ENCODE data around the gene SRMS.
"Not testable (repeated sequence)": the region's sequence is repeated elsewhere in the genome, so short reads cannot be mapped to it uniquely, and the experiment has no call there.

Gene SRMS

DNA sequence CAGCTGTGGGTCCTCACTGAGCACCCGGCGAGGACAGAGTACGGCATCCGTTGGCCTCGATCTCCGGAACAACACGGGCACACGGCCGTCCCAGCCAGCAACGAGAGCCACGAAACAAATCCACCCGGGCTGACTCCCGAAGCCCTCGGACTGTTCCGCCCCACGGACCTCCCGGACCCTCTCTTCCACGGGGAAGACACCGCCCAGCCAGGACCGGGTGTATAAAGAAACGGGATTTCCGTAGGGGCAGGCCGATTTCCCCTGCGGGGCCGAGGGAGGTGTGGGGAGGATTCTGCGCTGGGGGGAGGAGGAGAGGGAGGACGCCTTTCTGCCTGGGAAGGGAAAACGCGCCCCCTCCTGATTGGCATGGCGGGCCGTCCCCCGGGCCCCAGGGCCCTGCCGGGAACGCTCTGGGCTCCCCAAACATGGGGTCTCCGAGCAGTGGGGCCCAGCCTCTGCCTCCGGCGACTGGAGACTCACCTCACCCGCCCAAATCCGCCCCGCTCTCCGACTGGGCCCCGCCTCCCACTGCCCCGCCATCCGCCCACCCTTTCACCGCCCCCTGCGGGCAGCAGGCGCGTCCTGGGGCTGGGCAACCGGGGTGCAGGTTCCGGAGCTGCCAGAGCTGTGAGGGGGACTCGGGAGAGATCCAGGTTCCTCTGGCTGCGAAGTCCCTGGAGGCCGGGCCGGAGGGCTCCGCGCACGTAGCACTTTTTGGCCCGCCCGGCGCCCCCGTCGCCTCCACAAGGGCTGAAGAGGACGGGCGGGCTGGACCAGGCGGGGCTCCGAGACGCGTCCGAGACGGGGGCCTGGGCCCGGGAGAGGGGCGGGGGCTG, 27.7 kb downstream of the SRMS start:
- DNase-seq = no peak

DNA sequence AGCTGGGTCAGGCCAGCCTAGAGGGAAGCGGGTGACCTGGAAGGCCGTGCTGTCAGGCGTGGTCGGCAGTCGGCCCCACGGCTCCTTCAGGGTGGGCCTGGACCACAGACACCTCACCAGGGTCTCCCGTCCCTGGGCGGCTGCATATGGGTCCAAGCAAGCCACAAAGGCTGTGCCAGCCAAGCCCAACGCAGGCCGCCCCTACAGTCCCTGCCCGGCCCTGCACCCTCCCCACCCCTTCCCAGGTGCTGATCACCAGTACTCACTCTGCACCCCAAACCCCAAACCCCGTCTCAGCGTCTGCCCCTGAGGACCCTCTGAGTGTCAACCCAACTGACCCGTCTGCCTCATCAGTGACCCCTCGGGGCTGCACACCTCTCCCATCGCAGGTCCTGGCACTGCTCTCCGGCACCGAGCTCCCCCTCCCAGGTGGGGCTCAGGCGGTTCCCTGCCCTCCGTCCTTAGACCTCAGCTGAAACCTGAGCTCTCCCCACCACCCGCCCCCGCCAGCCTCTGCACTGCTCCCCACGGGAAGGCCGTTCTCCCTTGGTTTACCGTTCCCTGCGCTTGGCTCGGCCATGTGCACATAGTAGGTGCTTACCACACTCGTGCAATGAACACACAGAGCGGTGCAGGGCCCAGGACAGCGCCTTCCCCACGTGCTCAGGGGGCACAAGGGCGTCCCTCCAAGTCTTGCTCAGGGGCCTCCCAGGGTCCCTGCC, 28.4 kb downstream of the SRMS start:
- no peak for DNase-seq

DNA sequence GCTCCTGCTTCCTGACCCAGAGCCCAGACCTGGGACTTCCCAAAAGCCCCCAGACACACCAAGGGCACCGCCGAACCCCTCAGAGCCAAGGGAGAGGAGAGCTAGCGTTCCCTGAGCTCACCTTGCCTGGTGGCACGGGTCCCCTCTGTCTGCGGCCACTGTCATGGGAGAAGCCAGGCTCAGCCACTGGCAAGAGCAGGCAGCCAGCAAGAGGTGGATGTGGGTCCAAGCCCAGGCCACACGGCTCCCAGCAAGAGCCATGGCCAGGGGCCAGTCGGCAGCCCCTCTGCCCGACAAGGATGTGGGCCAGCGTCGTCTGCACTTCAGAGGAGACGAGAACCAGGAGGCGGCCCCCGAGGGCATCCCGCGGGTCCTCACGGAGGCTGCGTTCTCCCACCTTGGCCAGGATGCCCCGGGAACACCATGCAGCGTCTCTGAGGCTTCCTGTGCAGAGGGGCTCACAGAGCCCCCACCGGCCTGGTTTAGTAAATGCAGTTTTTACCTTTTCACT, 29.1 kb downstream of the SRMS start:
- no peak for DNase-seq

DNA sequence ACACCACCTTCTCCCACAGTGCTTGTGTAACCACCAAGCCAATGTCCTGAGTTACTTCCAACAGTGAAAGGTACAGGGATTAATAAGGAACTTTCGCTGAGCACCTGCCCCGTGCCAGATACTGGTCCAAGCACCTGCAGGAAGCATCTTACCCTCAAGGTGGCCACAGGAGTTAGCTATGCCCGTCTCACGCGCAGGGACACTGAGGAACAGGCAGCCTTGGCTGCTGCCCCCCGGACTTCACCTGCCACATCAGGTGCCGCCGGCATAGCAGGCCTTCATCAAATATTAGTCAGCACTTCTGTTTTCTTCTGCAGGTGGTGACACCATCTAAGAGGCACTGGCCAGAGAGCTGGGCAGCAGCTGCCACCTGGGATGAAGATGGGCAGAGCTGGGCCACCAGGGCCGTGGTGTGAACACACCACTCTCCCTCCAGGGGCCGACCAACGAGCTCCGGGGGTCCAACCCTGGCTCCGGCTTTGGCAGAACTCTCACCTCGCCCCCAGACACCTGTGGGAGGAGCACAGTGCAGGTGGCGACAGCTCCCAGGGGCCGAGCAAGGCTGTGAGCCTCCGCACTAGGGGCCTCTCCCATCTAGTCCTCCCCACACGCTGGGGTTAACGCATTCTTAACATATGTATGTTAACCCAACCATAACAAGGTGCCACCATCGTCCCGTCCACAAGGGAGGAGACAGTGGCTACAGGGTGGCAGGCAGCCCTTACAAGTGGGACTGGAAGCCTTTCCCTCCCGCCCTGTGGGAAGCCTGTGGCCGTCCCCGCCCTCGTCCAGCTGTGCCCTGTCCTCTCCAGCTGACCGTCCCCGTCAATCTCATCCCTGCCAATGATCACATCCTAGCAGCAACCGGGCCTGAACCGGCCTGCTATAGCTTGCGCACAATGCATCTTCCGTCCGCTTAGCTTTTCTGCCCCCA, 29.9 kb downstream of the SRMS start:
- no peak for DNase-seq

DNA sequence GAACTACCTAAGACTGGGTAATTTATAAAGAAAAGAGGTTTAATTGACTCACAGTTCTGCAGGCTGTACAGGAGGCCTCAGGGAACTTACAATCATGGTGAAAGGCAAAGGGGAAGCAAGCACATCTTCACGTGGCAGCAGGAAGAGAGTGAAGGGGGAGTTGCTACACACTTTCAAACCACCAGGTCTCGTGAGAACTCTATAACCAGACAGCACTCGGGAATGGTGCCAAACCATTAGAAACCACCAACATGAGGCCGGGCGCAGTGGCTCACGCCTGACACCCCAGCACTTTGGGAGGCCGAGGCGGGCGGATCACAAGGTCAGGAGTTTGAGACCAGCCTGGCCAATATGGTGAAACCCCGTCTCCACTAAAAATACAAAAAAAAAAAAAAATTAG, 33.0 kb downstream of the SRMS start:
- not testable (repeated sequence) for DNase-seq

DNA sequence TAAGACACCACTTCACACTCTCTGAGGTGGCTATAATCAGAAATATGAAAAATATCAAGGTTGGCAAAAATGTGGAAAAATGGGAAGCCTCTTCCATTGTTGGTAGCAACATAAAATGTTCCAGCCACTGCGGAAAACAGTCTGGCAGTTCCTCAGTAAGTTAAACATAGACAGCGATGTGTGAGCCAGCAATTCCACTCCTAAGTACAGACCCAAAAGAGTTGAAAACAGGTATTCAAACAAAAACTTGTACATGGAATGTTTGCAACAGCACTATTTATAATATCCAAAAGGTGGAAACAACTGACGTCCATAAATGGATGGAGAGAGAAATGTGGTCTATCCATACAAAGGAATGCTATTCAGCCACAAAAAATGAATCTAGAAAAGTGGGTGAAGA, 34.3 kb downstream of the SRMS start:
- DNase-seq = no peak

DNA sequence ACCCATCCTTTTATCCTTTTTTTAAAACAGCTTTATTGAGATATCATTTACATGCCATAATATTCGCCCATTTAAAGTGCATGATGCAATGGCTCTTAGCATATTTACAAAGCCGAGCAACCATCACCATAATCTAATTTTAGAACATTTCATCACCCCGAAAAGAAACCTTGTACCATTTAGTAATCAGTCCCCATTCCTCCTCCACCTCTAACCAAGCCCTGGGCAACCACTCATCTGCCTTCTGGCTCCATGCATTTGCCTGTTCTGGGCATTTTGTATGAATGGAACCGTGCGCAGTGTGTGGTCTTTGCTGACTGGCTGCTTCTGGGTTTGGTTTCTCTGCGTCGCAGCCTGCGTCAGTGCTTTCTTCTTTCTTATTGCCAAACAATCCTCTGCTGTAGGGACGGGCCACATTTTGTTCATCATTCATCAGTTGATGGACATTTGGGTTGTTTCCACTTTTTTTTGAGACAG, 38.4 kb downstream of the SRMS start:
- no peak for DNase-seq

DNA sequence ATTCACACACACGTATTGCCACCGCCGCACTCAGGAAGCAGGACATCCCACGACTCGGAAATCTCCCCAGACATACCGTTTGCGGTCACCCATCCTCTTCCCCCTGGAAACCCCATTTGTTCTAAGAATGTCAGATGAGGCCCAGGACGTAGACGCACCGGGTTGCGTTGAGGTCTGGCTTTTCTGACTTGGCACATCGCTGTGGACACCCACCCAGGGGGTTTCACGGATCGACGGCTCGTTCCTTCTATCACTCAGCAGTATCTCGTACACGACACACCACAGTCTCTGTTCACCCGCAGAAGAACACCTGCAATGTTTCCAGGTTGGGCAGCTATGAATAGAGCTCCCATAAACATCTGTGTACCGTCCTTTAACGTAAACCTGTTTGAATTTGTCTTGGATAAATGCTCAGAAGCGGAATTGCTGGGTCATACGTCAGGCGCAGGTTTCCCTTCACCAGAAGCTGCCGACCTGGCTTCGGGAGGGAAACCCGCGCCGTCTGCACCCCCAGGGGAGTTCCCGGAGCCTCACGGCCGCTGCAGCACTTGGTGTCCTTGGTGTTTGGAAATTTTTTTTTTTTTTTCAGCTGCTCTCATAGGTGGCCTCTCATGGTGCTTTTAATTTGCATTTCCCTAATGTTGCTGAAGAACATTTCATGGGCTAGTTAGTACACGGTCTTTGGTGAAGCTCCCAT, 39.3 kb downstream of the SRMS start:
- no peak for DNase-seq

DNA sequence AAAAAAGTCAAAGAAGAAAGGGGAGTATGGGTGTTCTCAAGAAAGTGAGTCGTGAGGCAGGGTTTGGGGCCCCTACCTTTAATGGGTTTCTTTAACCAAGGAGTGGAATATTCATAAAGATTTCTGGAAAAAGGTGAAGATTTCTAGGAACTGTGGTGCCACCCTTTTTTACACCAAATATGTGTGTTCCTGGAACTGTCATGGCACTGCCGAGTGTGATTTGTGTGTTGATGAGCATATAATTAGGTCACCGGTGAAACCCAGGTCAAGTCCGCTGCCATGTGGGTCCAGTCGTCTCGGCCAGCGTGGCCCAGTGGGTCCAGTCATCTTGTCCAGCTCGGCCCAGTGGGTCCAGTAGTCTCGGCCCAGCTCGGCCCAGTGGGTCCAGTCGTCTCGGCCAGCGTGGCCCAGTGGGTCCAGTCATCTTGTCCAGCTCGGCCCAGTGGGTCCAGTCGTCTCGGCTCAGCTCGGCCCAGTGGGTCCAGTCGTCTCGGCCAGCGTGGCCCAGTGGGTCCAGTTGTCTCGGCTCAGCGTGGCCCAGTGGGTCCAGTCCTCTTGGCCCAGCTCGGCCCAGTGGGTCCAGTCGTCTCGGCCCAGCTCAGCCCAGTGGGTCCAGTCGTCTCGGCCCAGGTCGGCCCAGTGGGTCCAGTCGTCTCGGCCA, 40.3 kb downstream of the SRMS start:
- DNase-seq = no peak

DNA sequence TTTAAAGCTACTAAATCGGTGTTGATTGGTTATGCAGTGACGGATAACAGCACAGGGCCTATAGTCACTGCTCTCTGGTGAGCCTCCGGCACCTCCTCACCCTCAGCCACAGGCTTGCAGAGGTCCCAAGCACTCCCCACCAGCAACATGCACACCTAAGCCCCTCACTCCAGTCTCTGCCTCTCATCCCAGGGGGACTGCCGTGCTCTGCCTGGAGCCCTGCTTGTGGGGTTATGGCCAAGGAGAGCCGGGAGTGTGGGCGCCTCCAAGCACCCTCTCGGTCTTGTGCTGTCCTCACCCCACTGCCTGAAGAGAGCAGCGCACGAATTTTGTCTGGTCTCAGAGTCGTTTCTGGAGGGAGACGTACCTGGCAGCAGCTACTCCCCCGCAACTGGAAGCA, 41.8 kb downstream of the SRMS start:
- DNase-seq = no peak

DNA sequence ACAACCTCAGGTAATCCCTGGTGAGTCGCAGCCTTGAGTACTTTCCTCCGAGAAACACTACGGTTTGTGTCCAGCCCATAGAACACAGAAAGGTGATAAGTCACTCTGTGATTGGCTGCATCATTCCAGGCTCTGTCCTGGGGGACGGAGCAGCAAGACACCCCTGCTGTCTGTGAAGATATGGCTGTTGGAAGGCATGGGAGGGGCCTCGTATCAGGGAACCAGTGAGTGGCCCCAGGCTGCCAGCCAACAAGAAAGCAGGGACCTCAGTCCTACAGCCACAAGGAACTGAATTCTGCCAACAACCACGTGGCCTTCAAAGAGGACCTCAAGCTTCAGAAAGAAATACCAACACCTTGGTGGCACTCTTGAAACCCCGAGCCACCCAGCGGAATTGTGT, 42.3 kb downstream of the SRMS start:
- DNase-seq = no peak

DNA sequence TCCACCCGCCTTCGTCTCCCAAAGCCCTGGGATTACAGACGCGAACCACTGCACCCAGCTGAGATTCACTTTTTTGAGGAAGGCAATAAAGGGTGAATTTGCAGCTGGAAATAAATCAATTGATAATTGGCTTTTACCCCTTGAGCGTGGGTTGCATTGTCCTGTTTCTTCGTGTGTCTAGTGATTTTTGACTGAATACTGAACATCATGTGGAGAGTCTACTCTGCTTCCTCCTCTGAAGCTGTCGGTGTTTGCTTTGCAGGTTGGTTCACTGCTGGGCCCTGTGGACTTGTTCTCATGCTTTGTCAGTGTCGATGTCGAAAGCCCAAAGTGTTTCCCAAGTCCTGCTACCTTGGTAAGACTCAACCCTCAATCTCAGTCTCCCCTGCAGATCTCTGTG, 42.9 kb downstream of the SRMS start:
- no peak for DNase-seq

DNA sequence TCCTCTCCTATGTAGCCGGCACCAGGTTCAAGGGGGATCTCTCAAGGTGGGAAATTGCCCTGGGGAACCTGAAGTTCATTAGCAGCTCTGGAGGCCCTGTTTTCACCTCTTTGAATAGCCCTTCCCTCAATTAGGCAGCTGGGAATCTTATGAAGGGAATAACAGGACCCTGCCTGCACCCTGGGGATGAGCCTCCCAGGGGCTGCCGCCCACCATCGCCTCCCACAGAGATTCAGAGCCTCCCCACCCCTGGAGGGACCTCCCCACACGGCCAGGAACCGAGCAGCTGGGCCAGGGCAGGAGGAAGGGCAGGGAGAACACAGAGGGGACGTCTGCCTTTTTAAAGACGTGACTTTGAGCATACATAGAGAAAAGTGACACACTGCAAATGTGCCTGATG, 44.0 kb downstream of the SRMS start:
- no peak for DNase-seq

DNA sequence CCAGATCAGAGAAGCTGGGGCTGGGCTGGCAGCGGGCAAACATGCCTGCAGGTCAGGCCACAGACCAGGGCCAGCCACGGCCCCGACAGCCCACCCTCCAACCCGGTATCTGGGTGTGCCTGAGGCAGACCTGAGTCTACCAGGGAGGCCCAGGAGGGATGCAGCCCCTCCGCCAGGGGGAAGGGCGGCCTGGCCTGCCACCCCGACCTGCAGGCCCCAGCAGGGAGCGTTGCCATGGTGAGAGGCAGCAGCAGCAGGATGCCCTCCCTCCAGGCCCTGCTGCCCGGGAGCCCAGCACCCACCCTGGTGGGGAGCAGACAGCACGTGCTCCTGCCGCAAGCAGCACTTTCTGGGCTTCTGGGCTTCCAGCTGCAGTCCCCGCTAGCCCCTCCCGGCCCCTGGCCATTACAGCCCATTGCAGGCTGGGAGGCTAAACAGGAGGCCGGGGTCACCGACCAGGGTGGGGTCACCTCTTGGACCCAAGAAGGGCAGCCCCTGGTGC, 44.8 kb downstream of the SRMS start:
- no peak for DNase-seq

DNA sequence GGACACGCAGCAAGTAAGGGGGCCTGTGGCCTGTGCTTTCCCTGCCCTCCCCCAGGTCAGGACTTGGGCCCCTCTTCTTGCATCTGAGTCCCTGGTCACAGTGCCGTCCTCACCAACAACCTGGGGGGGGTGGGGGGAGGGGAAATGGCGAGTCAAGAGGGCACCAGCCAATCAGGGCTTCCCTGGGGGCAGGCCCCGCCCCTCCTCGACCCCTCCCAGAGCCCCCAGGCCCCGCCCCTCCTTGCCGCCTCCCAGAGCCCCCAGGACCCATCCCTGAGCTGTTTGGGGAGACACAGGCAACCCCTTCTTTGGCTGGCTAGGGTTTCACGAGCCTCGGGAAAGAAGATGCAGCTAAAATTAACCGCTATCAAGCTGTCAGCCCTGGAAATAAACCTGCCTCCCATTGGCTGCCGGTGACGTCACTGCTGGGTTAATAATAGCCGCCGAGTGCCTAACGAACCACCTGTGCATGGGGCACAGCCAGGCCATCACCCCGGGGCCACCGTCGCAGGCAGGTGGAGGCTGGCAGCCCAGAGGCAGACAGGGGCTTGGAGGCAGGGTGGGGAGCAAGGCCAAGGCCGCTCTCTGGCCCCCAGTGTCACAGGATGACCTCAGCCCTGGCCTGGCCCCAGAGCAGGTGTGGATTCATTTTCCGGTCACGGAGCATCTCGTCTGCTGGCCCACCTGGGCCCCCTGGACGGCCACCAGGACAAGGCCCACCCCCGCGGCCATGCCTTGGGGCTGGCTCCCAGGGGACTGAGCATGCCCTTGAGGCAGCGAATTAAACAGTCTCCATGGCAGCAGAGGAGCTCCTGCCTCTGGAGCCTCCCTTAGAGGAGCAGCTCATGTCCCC, 45.5 kb downstream of the SRMS start:
- peak; percentile 41 for DNase-seq

DNA sequence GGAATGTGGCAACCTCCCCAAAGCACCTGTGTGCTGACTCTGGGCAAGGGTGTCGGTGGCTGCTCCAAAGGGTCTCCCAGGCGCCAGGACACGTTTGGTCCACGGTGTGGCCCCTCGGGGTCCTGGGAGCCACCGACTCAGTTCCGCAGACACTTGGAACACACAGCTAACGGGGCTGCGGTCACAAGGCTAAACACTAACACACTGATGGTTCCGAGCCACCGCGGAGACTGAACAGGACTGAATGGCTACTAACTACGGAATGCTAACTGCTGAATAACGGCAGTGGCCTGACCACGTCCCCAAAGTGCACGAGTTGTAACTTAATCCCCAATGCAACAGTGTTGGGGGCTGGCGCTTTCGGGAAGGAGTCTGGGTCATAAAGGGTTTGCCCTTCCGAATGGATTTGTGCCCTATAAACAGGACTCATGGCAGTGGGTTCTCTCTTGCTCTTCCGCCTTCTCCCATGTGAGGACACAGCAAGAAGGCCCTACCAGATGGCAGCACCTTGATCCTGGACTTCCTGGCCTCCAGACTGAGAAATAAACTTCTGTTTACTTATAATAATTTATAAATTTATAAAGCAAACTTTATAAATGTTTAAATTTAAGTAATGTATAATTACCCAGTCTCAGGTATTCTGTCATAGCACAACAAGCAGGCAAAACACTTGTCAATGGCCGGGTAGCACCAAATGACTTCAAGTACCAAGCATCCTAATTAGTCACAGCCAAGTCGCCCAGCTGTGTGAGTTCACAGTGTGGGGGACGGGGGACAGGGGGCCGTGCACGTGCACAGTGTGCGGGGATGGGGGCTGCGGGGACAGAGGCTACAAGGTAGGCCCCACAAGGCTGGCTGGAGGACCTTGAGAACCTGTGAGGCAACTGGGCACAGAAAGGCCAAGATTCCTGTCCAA, 46.4 kb downstream of the SRMS start:
- no peak for DNase-seq

DNA sequence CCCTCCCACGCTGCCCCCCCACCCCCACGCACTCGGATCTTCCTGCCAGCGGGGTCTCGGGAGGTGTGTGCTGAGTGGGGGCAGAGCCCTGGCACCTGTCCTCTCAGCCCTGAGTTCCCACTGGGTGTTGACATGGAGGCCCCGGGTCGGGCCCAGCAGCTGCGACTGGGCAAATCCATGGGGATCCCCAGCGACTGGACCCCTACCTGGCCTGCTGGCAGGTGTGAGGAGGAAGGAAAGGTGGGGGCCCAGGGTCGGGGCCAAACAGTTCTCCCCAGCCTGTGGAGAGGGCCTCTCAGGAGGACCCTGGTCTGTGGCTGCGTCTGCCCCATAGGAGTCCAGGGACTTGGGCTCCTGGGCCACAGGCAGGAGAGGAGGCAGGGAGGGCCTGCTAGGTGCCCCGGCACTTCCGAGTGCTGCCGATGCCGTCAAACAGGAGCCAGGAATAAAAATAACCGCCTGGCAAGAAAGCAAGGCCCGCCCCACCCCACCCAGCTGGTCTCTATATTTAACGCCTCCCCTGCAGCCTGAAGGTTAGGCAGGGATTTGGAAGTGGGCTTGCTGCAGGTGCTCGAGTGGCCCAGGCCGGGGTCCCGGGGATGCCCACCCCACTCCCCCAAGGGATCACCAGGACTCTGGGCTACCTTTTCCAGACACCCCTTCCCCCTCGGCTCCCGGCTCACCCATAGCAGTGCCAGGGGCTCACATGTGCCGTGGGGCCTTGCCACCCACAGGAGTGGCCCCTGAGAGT, 47.2 kb downstream of the SRMS start:
- DNase-seq = no peak

DNA sequence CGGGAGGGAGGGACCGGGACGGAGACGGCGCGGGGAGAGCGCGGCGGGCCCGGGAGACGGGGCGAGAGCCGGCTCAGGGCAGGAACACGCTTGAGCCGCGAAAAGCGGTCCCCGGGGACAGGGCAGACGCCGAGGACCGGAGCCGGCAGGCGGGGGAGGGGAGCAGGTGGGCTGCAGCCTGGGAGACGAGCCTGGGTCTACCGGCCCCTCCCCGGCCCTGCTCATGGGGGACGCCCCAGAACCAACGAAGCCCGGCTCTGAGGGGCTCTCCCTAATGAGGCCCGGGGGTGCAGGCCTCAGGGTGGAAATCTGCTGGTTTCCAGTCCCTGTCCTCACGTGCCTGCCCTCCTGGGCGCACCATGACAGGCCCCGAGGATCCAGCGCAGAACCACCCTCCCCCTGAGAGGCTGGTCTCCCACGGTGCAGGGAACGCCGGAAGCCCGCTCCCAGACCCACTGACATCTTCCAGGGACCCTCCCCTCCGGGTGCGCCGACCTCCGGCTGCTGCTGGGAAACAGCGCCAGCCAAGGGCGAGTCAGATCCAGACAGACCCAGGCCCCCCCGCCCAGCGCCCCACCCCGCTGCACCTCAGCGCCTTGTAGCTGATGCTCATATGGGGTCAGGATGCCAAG, 48.1 kb downstream of the SRMS start:
- DNase-seq = no peak
